Heart left ventricle (tissue), 13 donors: ENCODE measurements around the gene POU2AF1.

ENCODE experiments used
- POLR2A ChIP-seq, 2 donors: fragments of 450-650 bp; IDR thresholded peaks; one replicate each; pipeline ENCODE4 v1.6.1; 2017; ENCODE audit warnings: antibody characterized with exemption in 2 of 2, mild to moderate bottlenecking in 2 of 2, moderate library complexity in 2 of 2
- TF ChIP-seq, protein P1 (sequence below), 12 donors: fragments of 200-600 bp; sonication (generic) in 4 of 12; IDR thresholded peaks; one replicate each; pipeline versions ENCODE4 v1.5.0 to v1.8.0; 2018 to 2022; ENCODE audit warnings: antibody characterized with exemption in 12 of 12, mild to moderate bottlenecking in 5 of 12
- donor health status: ischemic (EF 13 %, LVEDD 7.1; RV severe dilation, severe dysfunction).
- donor health status: DM: no; HTN: yes; CAD: no.
- donor health status: DM: no; HTN: no; CAD: no.
- donor health status: ischemic (EF 25% LVEDD 6.9; RV normal size, moderate dysfunction).
- donor health status: ischemic (EF 25% LVEDD 5.7; RV mildly dilated, moderate dysfunction).
- donor health status: ischemic (EF 35%, LVEDD 5.7; RV mildly dilated, moderate dysfunction).
- donor health status: nonischemic (EF 11% LVEDD 7.7; RV severe dilation, severe dysfunction).
- donor health status: DM: yes; HTN: yes; CAD: no.
- donor health status: PGD.
- donor health status: ischemic (EF 29% LVEDD 5.4; RV normal size, mild dysfunction).
- donor health status: nonischemic (EF 23%, LVEDD 6.1; RV moderate dilation, normal function).

DNA sequence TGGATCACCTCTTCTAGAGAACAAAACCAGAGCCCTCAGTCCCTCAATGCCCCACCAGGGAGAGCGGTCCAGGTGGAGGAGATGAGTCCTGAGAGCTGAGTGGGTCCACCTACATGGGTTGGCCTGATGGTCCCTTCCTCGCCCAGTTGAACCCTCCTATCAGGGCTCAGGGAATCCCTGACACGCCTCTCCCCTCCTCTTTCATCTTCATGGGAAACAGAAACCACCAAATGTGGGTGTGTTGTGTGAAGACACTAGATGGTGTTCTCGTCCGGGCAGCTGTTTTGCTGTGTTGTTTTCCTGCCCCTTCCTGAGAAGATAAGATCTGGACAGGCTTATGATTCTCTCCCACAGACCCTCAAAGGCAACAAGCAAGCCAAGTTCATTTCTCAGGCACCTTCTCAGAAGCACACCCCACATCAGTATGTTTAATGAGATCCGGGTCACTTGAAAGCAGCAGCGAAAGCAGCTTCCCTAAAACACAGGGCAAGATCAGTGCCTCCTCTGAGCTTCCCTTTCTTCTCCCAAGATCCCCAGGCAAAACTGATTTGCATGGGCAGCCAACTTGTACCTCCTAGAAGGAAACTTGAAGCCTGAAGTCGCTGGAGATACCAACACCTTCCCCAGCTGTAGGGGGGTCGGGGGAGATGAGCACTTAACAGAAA lies 35.3 kb upstream of the POU2AF1 start:
- TF ChIP-seq, protein P1, sequence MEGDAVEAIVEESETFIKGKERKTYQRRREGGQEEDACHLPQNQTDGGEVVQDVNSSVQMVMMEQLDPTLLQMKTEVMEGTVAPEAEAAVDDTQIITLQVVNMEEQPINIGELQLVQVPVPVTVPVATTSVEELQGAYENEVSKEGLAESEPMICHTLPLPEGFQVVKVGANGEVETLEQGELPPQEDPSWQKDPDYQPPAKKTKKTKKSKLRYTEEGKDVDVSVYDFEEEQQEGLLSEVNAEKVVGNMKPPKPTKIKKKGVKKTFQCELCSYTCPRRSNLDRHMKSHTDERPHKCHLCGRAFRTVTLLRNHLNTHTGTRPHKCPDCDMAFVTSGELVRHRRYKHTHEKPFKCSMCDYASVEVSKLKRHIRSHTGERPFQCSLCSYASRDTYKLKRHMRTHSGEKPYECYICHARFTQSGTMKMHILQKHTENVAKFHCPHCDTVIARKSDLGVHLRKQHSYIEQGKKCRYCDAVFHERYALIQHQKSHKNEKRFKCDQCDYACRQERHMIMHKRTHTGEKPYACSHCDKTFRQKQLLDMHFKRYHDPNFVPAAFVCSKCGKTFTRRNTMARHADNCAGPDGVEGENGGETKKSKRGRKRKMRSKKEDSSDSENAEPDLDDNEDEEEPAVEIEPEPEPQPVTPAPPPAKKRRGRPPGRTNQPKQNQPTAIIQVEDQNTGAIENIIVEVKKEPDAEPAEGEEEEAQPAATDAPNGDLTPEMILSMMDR (IDR thresholded peaks at IDR 0.05): no peak
- no peak for TF ChIP-seq POLR2A (IDR thresholded peaks at IDR 0.05)
